GM12891 (cell line): ENCODE data around the gene CD19.
"Not testable (repeated sequence)": the region's sequence is repeated elsewhere in the genome, so short reads cannot be mapped to it uniquely, and the experiment has no call there.

Source experiments
- DNase-seq: peaks from one replicate; pipeline ENCODE4 v3.0.0; 2011; ENCODE audit warnings: low spot score; ENCODE audit not compliant: insufficient read length
- FAIRE-seq: peaks from 2 replicates; lab custom pipeline; 2011; peaks lifted over from hg19 to GRCh38; lab: Jason Lieb, UNC
- PAX5 ChIP-seq: IDR thresholded peaks from 2 replicates; pipeline ENCODE4 v1.6.1; 2011; ENCODE audit warnings: low read length, moderate library complexity, mild to moderate bottlenecking; ENCODE audit not compliant: insufficient read depth, severe bottlenecking
- POLR2A ChIP-seq: IDR thresholded peaks from 2 replicates; pipeline ENCODE4 v1.6.1; 2011; ENCODE audit warnings: low read depth, low read length, control low read depth
- POLR2AphosphoS5 ChIP-seq: IDR thresholded peaks from 2 replicates; pipeline ENCODE4 v1.6.1; 2011; ENCODE audit warnings: low read depth, low read length, control low read depth
- POU2F2 ChIP-seq: IDR thresholded peaks from 2 replicates; pipeline ENCODE4 v1.6.1; 2011; ENCODE audit warnings: low read depth, mild to moderate bottlenecking, control low read depth, low read length, moderate library complexity
- SPI1 ChIP-seq: IDR thresholded peaks from 2 replicates; pipeline ENCODE4 v1.6.1; 2011; ENCODE audit warnings: low read depth, low read length, control low read depth
- TAF1 ChIP-seq: IDR thresholded peaks from 2 replicates; pipeline ENCODE4 v1.6.1; 2011; ENCODE audit warnings: low read depth, low read length, control low read depth

Gene CD19

DNA sequence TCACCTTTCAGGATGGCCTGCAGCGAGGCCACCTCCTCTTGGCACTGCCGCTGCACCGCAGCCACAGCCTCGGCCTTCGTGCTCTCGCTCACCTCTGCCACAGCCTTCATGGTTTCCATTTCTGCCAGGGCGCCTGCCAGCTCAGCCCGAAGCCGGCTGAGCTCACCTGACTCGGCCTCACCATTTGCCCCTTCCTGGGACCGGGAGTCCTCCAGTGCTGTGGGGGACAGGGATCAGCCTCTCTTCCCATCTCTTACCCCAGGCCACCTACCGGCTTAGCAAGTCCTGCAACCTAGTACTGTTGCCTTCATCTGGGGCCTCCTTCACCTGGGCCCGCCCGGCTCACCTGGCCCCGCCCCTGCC lies 7.4 kb upstream of the CD19 start:
- FAIRE-seq: no peak
- TF ChIP-seq POU2F2 (no peak), POLR2A (no peak), POLR2AphosphoS5 (no peak), PAX5 (no peak), SPI1 (no peak), TAF1 (no peak)
- DNase-seq: no peak

- no peak for TF ChIP-seq SPI1
- no peak for TF ChIP-seq TAF1
- no peak for TF ChIP-seq POU2F2
- no peak for TF ChIP-seq PAX5
- FAIRE-seq (peak; percentile 87), DNase-seq (peak; percentile 95)
Observed at GRCh38 chr16:28924762-28925385, 6.9 kb upstream of the CD19 start, which contains the start of gene RABEP2. TSS of gene RABEP2 (minus strand) at chr16:28925238. CDS start at chr16:28925163, 75 bp downstream.

DNA sequence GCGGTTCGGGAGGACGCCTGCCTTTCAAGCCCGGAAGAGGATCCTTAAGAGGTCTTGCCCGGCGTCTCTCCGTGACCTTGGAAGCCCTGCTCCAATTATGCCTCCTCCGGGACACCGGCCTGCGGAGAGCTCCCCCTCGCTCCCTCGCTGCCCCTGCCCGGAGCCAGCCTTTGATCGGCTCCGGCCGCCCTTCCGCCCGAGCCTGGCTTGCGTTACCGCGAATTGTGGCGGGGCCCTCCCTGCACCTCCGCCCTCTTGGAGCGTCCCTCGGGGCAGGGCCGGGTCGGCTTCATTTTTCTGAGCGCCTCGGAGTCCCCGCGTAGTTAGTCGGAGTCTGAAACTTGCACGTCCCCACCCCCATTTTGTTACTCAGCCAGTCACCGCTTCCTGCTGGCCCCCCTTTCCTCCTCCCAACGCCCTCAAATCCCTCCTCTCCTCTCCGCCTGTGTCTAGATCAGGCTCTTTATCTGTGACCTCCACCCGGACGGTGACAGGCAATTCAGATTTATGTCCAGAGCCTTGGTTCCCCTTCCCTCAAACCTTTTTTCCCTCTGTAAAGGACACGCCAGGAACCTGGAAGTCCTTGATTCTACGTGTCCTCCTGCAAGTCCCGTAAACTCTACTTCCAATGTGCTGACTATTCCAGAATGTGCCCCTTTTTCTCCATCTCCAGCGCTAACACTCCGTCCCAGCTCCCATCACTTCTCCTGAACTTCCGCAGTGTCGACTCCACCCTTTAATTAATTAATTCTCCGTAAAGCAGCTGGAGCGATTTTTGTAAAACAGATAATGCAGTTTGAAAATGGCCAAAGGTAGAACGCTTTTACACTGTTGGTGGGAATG lies 6.2 kb upstream of the CD19 start:
- FAIRE-seq: peak; percentile 71
- 0 out of 2 replicates have a peak, but pooled peaks have one; percentile 7 for TF ChIP-seq POU2F2
- peak; percentile 78 for TF ChIP-seq POLR2AphosphoS5
- TF ChIP-seq POLR2A: peak; percentile 80
- TF ChIP-seq PAX5: no peak
- no peak for DNase-seq

- not testable (repeated sequence) for FAIRE-seq, DNase-seq
Observed at GRCh38 chr16:28926284-28926683, 5.5 kb upstream of the CD19 start.

DNA sequence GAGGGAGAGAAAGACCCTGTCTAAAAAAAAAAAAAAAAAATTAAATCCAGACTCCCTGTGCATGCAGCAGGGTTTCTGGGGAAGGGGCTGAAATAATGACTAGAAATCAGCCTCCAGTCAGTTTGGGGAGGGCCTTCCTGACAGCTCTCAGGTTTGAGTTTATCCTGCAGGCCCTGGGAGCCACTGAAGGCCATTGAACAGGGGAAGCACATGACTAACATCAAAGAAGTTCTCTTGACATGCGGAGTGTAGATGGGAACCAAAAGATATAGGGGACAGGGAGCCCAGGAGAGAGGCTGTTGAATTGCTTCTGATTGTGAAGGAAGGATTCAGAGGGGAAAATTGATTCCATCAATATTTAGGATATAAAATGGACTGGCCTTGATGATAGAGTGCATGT lies 4.0 kb upstream of the CD19 start:
- TF ChIP-seq TAF1 (no peak), POLR2AphosphoS5 (no peak), SPI1 (no peak), PAX5 (no peak)
- no peak for DNase-seq
- FAIRE-seq: no peak

DNA sequence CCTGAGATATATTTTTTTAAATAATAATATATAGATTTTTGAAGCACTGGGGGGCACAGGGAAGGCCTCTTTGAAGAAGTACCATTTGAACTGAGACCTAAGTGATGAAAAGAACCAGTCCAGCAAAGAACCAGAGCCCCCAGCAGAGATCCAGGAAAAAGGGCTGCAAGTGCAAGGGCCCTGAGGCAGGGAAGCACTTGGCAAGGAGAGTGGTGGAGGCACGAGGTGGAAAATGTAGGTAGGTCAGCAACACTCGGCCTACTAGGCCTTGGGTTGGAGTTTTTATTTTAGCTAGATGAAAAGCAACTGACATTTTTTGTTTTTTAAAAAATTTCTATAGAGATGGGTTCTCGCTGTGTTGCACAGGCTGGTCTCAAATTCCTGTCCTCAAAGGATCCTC lies 1.6 kb upstream of the CD19 start:
- DNase-seq (no peak), FAIRE-seq (no peak)
- no peak for TF ChIP-seq POLR2AphosphoS5
- no peak for TF ChIP-seq TAF1
- no peak for TF ChIP-seq POU2F2
- TF ChIP-seq PAX5: no peak
- no peak for TF ChIP-seq SPI1
- TF ChIP-seq POLR2A: no peak

DNA sequence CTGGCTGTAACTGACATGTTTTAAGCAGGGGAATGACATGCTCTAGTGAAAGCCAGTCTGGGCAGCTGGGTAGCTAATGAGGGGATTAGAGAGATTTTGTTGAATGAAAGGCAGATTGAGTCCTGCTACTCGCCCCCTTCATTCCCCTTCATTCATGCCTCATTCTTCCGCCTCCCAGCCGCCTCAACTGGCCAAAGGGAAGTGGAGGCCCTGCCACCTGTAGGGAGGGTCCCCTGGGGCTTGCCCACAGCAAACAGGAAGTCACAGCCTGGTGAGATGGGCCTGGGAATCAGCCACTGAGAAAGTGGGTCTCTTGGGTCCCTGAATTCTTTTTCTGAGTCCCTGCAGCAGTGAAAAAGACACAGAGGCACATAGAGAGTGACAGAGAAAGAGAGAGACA lies 1.1 kb upstream of the CD19 start:
- TF ChIP-seq SPI1: peak; percentile 64
- no peak for TF ChIP-seq TAF1
- TF ChIP-seq PAX5: no peak
- no peak for DNase-seq
- FAIRE-seq: peak; percentile 26

- no peak for DNase-seq
- FAIRE-seq: peak; percentile 26
- no peak for TF ChIP-seq SPI1
Observed at GRCh38 chr16:28932339-28933141, 769 bp downstream of the CD19 start.

GRCh38 chr16:28933171-28933570 lies 1.4 kb downstream of the CD19 start:
- TF ChIP-seq SPI1 (no peak), POLR2AphosphoS5 (no peak)
- no peak for DNase-seq
- FAIRE-seq: no peak

DNA sequence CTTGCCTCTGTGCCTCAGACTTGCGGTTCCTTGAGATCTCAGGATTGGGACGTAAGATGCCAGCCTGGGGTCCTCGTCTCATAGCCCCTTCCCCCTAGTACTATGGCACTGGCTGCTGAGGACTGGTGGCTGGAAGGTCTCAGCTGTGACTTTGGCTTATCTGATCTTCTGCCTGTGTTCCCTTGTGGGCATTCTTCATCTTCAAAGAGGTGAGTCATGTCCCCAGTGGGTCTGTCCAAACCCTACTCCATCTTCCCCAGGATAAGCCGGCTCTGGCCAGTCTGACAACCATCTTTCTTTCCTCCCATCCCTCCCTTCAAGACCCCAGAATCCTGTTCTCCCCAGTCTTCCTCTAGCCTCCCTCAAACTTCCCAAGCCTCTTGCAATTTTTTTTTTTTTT lies 3.6 kb downstream of the CD19 start:
- DNase-seq (no peak), FAIRE-seq (no peak)
- TF ChIP-seq PAX5 (no peak), POLR2A (no peak), TAF1 (no peak), SPI1 (no peak), POLR2AphosphoS5 (no peak), POU2F2 (no peak)
